ENCODE data around the gene VWC2. TPM values are rescaled to one million over a fixed set of nuclear protein-coding genes. Genes with fewer than 3 reads are reported as not detected.

Gene VWC2
- total and polyA plus RNA-seq, 2 experiments from 2014 or later = 0.67 to 0.98 TPM

DNA sequence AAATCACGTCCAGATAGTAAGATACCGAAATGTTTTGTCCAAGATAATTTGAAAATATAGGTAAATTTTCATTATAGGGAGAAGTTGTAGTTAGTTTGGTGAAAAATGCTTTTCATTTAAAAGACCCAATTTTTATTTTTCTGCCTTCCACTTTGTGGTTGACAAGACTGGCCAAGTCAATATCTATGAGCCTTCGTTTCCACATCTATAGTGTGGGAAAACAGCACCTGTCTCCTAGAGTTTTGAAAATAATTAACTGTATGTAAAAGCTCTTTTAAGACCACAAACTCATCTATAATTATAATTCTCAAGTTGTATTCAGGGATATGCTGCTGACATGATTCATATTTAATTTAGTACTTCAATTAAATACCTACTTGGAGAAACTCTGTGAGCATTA lies 102.8 kb downstream of the VWC2 start:
- no peak overlapping the region for H3K27ac ChIP-seq
- no peaks in the 10 kb centered on the region for H3K27me3 ChIP-seq
- H3K36me3 ChIP-seq = no peaks in the 10 kb centered on the region
- no peak overlapping the region for H3K4me3 ChIP-seq
- no peaks in the 10 kb centered on the region for H3K4me1 ChIP-seq (ENCODE audit: low read depth)
- DNase-seq (ENCODE audit: low read depth in 1 of 2, low spot score in 1 of 2) = no peak
- H3K9me3 ChIP-seq (ENCODE audit: low read depth) = no peaks in the 10 kb centered on the region
- TF ChIP-seq, protein P1, sequence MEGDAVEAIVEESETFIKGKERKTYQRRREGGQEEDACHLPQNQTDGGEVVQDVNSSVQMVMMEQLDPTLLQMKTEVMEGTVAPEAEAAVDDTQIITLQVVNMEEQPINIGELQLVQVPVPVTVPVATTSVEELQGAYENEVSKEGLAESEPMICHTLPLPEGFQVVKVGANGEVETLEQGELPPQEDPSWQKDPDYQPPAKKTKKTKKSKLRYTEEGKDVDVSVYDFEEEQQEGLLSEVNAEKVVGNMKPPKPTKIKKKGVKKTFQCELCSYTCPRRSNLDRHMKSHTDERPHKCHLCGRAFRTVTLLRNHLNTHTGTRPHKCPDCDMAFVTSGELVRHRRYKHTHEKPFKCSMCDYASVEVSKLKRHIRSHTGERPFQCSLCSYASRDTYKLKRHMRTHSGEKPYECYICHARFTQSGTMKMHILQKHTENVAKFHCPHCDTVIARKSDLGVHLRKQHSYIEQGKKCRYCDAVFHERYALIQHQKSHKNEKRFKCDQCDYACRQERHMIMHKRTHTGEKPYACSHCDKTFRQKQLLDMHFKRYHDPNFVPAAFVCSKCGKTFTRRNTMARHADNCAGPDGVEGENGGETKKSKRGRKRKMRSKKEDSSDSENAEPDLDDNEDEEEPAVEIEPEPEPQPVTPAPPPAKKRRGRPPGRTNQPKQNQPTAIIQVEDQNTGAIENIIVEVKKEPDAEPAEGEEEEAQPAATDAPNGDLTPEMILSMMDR (IDR thresholded peaks at IDR 0.05; ENCODE audit: low read depth, low read length) = no peak

DNA sequence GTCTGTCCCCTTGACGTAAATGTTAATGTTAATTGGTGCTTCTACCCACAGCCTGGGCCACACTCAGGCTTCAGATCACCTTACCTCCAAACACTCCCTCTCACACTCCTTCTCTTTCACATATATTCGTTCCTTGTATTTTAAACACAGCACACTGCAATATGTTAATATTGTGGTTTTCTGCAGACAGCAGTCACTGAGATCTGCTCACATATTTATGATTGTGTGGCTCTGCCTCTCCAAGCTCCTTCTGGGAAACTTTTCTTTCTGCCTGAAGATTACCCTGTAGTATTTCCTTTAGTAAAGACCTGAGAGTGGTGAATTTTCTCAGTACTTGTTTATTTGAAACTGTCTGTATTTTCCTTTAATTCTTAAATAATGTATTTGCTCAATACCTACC lies 104.7 kb downstream of the VWC2 start:
- Histone ChIP-seq H3K27ac (no peak overlapping the region), H3K36me3 (no peaks in the 10 kb centered on the region), H3K4me3 (no peak overlapping the region), H3K4me1 (ENCODE audit: low read depth) (no peaks in the 10 kb centered on the region), H3K27me3 (no peaks in the 10 kb centered on the region), H3K9me3 (ENCODE audit: low read depth) (no peaks in the 10 kb centered on the region)
- TF ChIP-seq, protein P1 (IDR thresholded peaks at IDR 0.05; ENCODE audit: low read depth, low read length) = no peak
- DNase-seq (ENCODE audit: low read depth in 1 of 2, low spot score in 1 of 2) = no peak

DNA sequence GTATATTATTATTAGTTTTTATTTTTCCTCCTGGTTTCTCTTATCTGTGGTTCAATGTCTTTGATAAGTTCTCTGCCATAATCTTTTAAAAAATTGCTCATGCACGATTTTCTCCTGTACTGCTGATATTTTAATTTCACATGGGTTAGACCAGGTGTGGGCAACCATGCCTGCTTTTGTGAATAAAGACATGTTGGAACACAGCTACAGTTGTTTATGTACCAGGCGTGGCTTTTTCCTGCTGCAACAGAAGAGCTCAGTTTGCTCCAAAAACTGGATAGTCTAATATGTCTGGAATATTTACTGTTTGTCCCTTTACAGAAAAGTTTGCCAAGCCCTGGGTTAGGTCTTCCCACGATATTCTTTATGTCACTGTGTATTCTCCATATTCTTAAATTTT lies 105.2 kb downstream of the VWC2 start:
- no peak for DNase-seq (ENCODE audit: low read depth in 1 of 2, low spot score in 1 of 2)
- Histone ChIP-seq H3K27me3 (no peaks in the 10 kb centered on the region), H3K4me3 (no peak overlapping the region), H3K9me3 (ENCODE audit: low read depth) (no peaks in the 10 kb centered on the region), H3K36me3 (no peaks in the 10 kb centered on the region), H3K4me1 (ENCODE audit: low read depth) (no peaks in the 10 kb centered on the region), H3K27ac (no peak overlapping the region)
- TF ChIP-seq, protein P1 (IDR thresholded peaks at IDR 0.05; ENCODE audit: low read depth, low read length) = no peak

DNA sequence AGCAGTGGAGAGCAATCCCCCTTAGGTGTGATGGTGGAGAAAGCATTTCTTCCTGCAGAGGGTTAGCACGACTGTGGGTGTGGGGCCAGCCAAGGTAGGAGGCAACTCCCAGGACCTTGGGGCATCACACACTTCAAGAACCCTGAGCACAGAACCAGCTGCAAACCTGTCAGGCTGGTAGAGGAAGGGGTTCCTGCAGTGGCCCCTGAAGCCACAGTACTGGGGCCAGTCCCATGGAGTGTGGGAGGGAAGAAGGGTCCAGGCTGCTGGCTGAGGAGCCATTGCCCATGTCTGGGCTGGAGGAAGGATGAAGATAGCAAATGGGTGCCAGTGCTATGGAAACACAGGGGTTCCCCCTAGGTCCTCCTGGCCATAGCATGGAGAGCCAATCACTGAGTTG lies 110.5 kb downstream of the VWC2 start:
- Histone ChIP-seq H3K4me3 (no peak overlapping the region), H3K36me3 (no peaks in the 10 kb centered on the region), H3K9me3 (ENCODE audit: low read depth) (no peaks in the 10 kb centered on the region), H3K27ac (no peak overlapping the region), H3K27me3 (no peaks in the 10 kb centered on the region), H3K4me1 (ENCODE audit: low read depth) (no peaks in the 10 kb centered on the region)
- no peak for DNase-seq (ENCODE audit: low read depth in 1 of 2, low spot score in 1 of 2)
- TF ChIP-seq, protein P1 (IDR thresholded peaks at IDR 0.05; ENCODE audit: low read depth, low read length) = no peak

DNA sequence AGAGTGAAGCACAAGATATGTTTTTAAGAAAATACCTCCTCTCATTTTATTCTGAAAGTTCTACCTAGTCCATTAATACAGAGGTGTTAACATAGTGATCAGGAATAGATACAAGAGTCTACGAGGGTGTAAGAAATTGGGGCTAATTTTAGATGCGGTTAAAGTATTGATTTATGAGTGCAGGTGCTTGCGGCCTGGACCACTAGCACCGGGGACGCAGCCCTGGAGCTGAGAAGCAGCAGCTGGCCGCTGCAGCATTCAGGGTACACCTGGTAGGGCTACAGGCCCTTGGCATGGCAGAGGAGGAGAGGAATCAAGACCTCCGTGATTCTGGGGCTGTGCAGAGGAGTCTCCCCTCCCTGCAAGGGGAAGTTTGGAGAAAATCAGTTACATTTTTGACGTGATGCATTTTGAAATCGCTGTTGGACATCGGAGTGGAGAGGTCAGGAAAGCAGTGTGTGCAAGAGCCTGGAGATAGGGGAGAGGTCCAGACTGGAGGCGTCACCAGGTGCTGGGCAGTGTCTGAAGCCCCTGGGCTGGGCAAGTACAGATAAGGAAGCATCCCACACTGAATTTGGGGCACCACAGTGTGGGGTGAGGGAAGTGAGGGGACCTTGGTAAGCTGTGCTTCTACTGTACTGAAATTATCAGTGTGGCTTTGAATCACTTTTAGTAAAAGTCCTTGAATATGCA lies 112.3 kb downstream of the VWC2 start:
- DNase-seq (ENCODE audit: low read depth in 1 of 2, low spot score in 1 of 2) = no peak
- H3K4me1 ChIP-seq (ENCODE audit: low read depth) = no peaks in the 10 kb centered on the region
- H3K9me3 ChIP-seq (ENCODE audit: low read depth) = no peaks in the 10 kb centered on the region
- TF ChIP-seq, protein P1 (IDR thresholded peaks at IDR 0.05; ENCODE audit: low read depth, low read length) = no peak
- H3K27me3 ChIP-seq = no peaks in the 10 kb centered on the region
- no peak overlapping the region for H3K27ac ChIP-seq
- no peak overlapping the region for H3K4me3 ChIP-seq
- no peaks in the 10 kb centered on the region for H3K36me3 ChIP-seq

All from cardiac muscle cell (in vitro differentiated cells and primary cell).